NCI-H446 (cell line): ENCODE data around the gene ADORA2B.

Experiments
- DNase-seq, 2 experiments: peaks; one replicate each; lab custom pipeline; 2025; lab: John Stamatoyannopoulos, UW

Gene ADORA2B

GRCh38 chr17:15996322-15996721 lies 51.4 kb downstream of the ADORA2B start:
- DNase-seq: no peak

GRCh38 chr17:15998031-15998562 lies 53.2 kb downstream of the ADORA2B start:
- DNase-seq: no peak

- peak; percentile 76 to 89 for DNase-seq
Observed at GRCh38 chr17:15999141-15999973, 54.4 kb downstream of the ADORA2B start, which contains the start of the genes TTC19 and ZSWIM7. Gene TTC19, plus strand, starts transcription at chr17:15999824. Its CDS starts 25 bp downstream, at chr17:15999849. Gene ZSWIM7, minus strand, starts transcription at chr17:15999704. Its CDS starts 110 bp downstream, at chr17:15999594.

- DNase-seq: peak in 1 of 2 experiments; percentile 27
Observed at GRCh38 chr17:15999974-16000827, 55.3 kb downstream of the ADORA2B start.

- no peak for DNase-seq
Observed at GRCh38 chr17:16001226-16001897, 56.4 kb downstream of the ADORA2B start.

- DNase-seq: no peak
Observed at GRCh38 chr17:16002708-16003260, 57.9 kb downstream of the ADORA2B start.

- no peak for DNase-seq
Observed at GRCh38 chr17:16003841-16004240, 58.9 kb downstream of the ADORA2B start.

GRCh38 chr17:16005636-16006035 lies 60.7 kb downstream of the ADORA2B start:
- DNase-seq: no peak

- no peak for DNase-seq
Observed at GRCh38 chr17:16007439-16007838, 62.5 kb downstream of the ADORA2B start.

- DNase-seq: peak in 1 of 2 experiments; percentile 14
Observed at GRCh38 chr17:16013943-16014407, 69.0 kb downstream of the ADORA2B start.

- no peak for DNase-seq
Observed at GRCh38 chr17:16019347-16019746, 74.4 kb downstream of the ADORA2B start.

- DNase-seq: no peak
Observed at GRCh38 chr17:16023881-16024280, 79.0 kb downstream of the ADORA2B start.

- no peak for DNase-seq
Observed at GRCh38 chr17:16025202-16025601, 80.3 kb downstream of the ADORA2B start.
